ENCODE data around the gene RNU6-7. TPM values are rescaled to one million over a fixed set of nuclear protein-coding genes. Genes with fewer than 3 reads are reported as not detected.

RNU6-7 gene
- total and polyA plus RNA-seq, 2 of the 13 experiments (the other 11 are each of a cell fraction or from before 2014, with no cell fraction given): under 0.01 TPM; not detected in 1

GRCh38 chr14:32232481-32232880, 30.6 kb downstream of the RNU6-7 start:
- H3K4me2 ChIP-seq (ENCODE audit: low read depth, low read length): no peak overlapping the region
- H2AFZ ChIP-seq (ENCODE audit: low read length): no peak overlapping the region
- H3K9ac ChIP-seq (ENCODE audit: insufficient read depth, low read depth, low read length): no peak overlapping the region
- H3K36me3 ChIP-seq (replicated peaks in 1 of 2; ENCODE audit: control insufficient read depth in 1 of 2, insufficient read depth in 2 of 2, low read length in 2 of 2): no peaks in the 10 kb centered on the region
- ChIA-PET POLR2A (no interaction called here), CTCF (ENCODE audit: low intra/inter-chr PET ratio, low total read pairs) (no interaction called here)
- no peak overlapping the region for H3K27ac ChIP-seq (ENCODE audit: extremely low read length, insufficient read depth, low read length)
- no peak overlapping the region for H3K4me3 ChIP-seq (replicated peaks in 1 of 3; ENCODE audit: insufficient read depth in 1 of 3, low read depth in 2 of 3, low read length in 3 of 3)
- ATAC-seq (no peak; the same call in 2 of the 3 replicates), DNase-seq (ENCODE audit: low spot score) (no peak), FAIRE-seq (no peak)
- BruUV-seq (replicated peaks): no TSS peak
- WGBS (ENCODE audit: low lambda C conversion rate): 0% methylated on average over 1 of the region's 1 CpG
- H3K27me3 ChIP-seq (ENCODE audit: control insufficient read depth in 1 of 2, insufficient read depth in 2 of 2, low read length in 2 of 2): no peaks in the 10 kb centered on the region
- H3K79me2 ChIP-seq (ENCODE audit: insufficient read depth, low read length): no peaks in the 10 kb centered on the region
- no peaks in the 10 kb centered on the region for H4K20me1 ChIP-seq (ENCODE audit: insufficient read depth, low read length)
- TF ChIP-seq MEF2D (CRISPR knock-in tag; IDR thresholded peaks at IDR 0.05) (no peak), HCFC1 (IDR thresholded peaks at IDR 0.05; ENCODE audit: low read depth, low read length) (no peak), ZNF703 (CRISPR knock-in tag; IDR thresholded peaks at IDR 0.05; ENCODE audit: borderline replicate concordance) (no peak), FIP1L1 (IDR thresholded peaks at IDR 0.05; ENCODE audit: borderline replicate concordance, insufficient read depth, low read depth, low read length) (no peak), NFE2 (CRISPR knock-in tag; IDR thresholded peaks at IDR 0.05) (no peak), RAD51 (IDR thresholded peaks at IDR 0.05; ENCODE audit: borderline replicate concordance) (no peak), ZNF614 (CRISPR knock-in tag; IDR thresholded peaks at IDR 0.05; ENCODE audit: borderline replicate concordance) (no peak), SATB2 (CRISPR knock-in tag; IDR thresholded peaks at IDR 0.05) (no peak), CENPT (CRISPR knock-in tag; IDR thresholded peaks at IDR 0.05; ENCODE audit: low read depth) (no peak), KMT2A (CRISPR knock-in tag; IDR thresholded peaks at IDR 0.05) (no peak), GTF3A (CRISPR knock-in tag; conservative IDR thresholded peaks at IDR 0.05) (no peak), ZNF83 (CRISPR knock-in tag; IDR thresholded peaks at IDR 0.05; ENCODE audit: borderline replicate concordance) (no peak)
- TF ChIP-seq, protein P1, sequence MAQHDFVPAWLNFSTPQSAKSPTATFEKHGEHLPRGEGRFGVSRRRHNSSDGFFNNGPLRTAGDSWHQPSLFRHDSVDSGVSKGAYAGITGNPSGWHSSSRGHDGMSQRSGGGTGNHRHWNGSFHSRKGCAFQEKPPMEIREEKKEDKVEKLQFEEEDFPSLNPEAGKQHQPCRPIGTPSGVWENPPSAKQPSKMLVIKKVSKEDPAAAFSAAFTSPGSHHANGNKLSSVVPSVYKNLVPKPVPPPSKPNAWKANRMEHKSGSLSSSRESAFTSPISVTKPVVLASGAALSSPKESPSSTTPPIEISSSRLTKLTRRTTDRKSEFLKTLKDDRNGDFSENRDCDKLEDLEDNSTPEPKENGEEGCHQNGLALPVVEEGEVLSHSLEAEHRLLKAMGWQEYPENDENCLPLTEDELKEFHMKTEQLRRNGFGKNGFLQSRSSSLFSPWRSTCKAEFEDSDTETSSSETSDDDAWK (CRISPR knock-in tag; IDR thresholded peaks at IDR 0.05): no peak
- TF ChIP-seq, protein P2, sequence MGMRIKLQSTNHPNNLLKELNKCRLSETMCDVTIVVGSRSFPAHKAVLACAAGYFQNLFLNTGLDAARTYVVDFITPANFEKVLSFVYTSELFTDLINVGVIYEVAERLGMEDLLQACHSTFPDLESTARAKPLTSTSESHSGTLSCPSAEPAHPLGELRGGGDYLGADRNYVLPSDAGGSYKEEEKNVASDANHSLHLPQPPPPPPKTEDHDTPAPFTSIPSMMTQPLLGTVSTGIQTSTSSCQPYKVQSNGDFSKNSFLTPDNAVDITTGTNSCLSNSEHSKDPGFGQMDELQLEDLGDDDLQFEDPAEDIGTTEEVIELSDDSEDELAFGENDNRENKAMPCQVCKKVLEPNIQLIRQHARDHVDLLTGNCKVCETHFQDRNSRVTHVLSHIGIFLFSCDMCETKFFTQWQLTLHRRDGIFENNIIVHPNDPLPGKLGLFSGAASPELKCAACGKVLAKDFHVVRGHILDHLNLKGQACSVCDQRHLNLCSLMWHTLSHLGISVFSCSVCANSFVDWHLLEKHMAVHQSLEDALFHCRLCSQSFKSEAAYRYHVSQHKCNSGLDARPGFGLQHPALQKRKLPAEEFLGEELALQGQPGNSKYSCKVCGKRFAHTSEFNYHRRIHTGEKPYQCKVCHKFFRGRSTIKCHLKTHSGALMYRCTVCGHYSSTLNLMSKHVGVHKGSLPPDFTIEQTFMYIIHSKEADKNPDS (CRISPR knock-in tag; IDR thresholded peaks at IDR 0.05): no peak
- in situ Hi-C loops (cut with HindIII; ENCODE audit: extremely low pct_ligation_motif_present, low pct_unique_long_range_greater_than_20kb): no loop called here
- intact Hi-C loops (cut with micrococcal nuclease; ENCODE audit: unreplicated experiment): no loop called here
- no peaks in the 10 kb centered on the region for H3K4me1 ChIP-seq (ENCODE audit: insufficient read depth, low read length)
- no peaks in the 10 kb centered on the region for H3K9me3 ChIP-seq (ENCODE audit: low read length)
